PC-3 (cell line): ENCODE data around the gene COPS6. TPM values are rescaled to one million over a fixed set of nuclear protein-coding genes. Genes with fewer than 3 reads are reported as not detected.

Source experiments
- ATAC-seq: fragments of 200-7000 bp; cut with Tn5 transposase; 2 replicates; pipeline ENCODE4 v1.9.1; 2020; ENCODE audit warnings: mild to moderate bottlenecking, moderate library complexity
- BruUV-seq: library from RNA; stranded (reverse); fragments of 400-500 nt; replicated peaks from 2 replicates; lab custom pipeline; 2021; lab: Mats Ljungman, UMichigan
- CTCF ChIA-PET: fragments of 300-600 bp; sonication (Branson Sonifier 250); formaldehyde crosslinking; loops from one replicate; lab custom pipeline; 2022; ENCODE audit warnings: antibody characterized with exemption; lab: Charles Lee
- POLR2A ChIA-PET: fragments of 300-600 bp; sonication (Branson Sonifier 250); formaldehyde crosslinking; loops from one replicate; lab custom pipeline; 2022; ENCODE audit warnings: antibody characterized with exemption; ENCODE audit not compliant: unreplicated experiment; lab: Charles Lee
- DNase-seq: peaks from one replicate; pipeline ENCODE4 v3.0.0-alpha.2; 2015
- H2AFZ ChIP-seq: fragments of 300-600 bp; sonication (generic); 2 replicates; pipeline ENCODE4 v1.6.0; 2016; ENCODE audit warnings: antibody characterized with exemption, low read length
- H3F3A ChIP-seq: fragments of 300-600 bp; sonication (generic); one replicate; pipeline ENCODE4 v1.6.0; 2017; ENCODE audit warnings: antibody characterized with exemption, low read length, control low read depth, mild to moderate bottlenecking; ENCODE audit not compliant: unreplicated experiment
- H3K27ac ChIP-seq: fragments of 300-600 bp; sonication (generic); 2 replicates; pipeline ENCODE4 v1.5.1; 2016; ENCODE audit warnings: mild to moderate bottlenecking, low read length
- H3K27me3 ChIP-seq: fragments of 300-600 bp; sonication (generic); 2 replicates; pipeline ENCODE4 v1.6.1; 2016; ENCODE audit warnings: low read length, mixed read lengths
- H3K36me3 ChIP-seq: fragments of 300-600 bp; sonication (generic); 2 replicates; pipeline ENCODE4 v1.6.1; 2016; ENCODE audit warnings: low read depth, mixed run types, low read length, mixed read lengths
- H3K4me1 ChIP-seq: fragments of 300-600 bp; sonication (generic); 2 replicates; pipeline ENCODE4 v1.5.1; 2016; ENCODE audit warnings: low read length; ENCODE audit not compliant: insufficient read depth
- H3K4me2 ChIP-seq: fragments of 300-600 bp; sonication (generic); 2 replicates; pipeline ENCODE4 v1.6.0; 2016; ENCODE audit warnings: low read length
- H3K4me3 ChIP-seq: fragments of 300-600 bp; sonication (generic); 2 replicates; pipeline ENCODE4 v1.5.1; 2016; ENCODE audit warnings: mild to moderate bottlenecking, low read length, mixed read lengths
- H3K79me2 ChIP-seq: fragments of 300-600 bp; sonication (generic); 2 replicates; pipeline ENCODE4 v1.6.1; 2017; ENCODE audit warnings: low read length, mixed read lengths
- H3K9ac ChIP-seq: fragments of 300-600 bp; sonication (generic); 2 replicates; pipeline ENCODE4 v1.6.0; 2016; ENCODE audit warnings: mild to moderate bottlenecking, low read length
- H3K9me2 ChIP-seq: fragments of 300-600 bp; sonication (generic); replicated peaks from 2 replicates; pipeline ENCODE4 v1.6.1; 2016; ENCODE audit warnings: mixed run types, low read length, mixed read lengths
- H3K9me3 ChIP-seq: fragments of 300-600 bp; sonication (generic); 2 replicates; pipeline ENCODE4 v1.6.1; 2016; ENCODE audit warnings: low read length, mixed read lengths
- H4K20me1 ChIP-seq: fragments of 300-600 bp; sonication (generic); 2 replicates; pipeline ENCODE4 v1.6.1; 2016; ENCODE audit warnings: low read length, mixed read lengths
- CTCF ChIP-seq: fragments of 300-600 bp; sonication (generic); conservative IDR thresholded peaks from 2 replicates; pipeline ENCODE4 v1.5.1; 2017; ENCODE audit warnings: antibody characterized with exemption, low read depth, mild to moderate bottlenecking, low read length
- EZH2 ChIP-seq: fragments of 300-600 bp; sonication (generic); IDR thresholded peaks from one replicate; pipeline ENCODE4 v1.6.1; 2017; ENCODE audit warnings: antibody characterized with exemption, mild to moderate bottlenecking, low read length; ENCODE audit not compliant: unreplicated experiment
- EZH2phosphoT487 ChIP-seq: fragments of 300-600 bp; sonication (generic); IDR thresholded peaks from 2 replicates; pipeline ENCODE4 v1.6.1; 2018; ENCODE audit warnings: mild to moderate bottlenecking, antibody characterized with exemption, low read length, borderline replicate concordance
- intact Hi-C: fragments of 100-400 bp; cut with micrococcal nuclease; formaldehyde crosslinking; loops from 2 replicates; pipeline ENCODE4 v1.9.0; 2023
- total RNA-seq: library from RNA; depleted of rRNA; stranded (reverse); fragments of >200 nt; gene quantifications from 2 replicates; pipeline ENCODE4 v1.2.3, GENCODE V29; 2014

The COPS6 gene
- total RNA-seq, 1 experiment from 2014 or later = 110 TPM

DNA sequence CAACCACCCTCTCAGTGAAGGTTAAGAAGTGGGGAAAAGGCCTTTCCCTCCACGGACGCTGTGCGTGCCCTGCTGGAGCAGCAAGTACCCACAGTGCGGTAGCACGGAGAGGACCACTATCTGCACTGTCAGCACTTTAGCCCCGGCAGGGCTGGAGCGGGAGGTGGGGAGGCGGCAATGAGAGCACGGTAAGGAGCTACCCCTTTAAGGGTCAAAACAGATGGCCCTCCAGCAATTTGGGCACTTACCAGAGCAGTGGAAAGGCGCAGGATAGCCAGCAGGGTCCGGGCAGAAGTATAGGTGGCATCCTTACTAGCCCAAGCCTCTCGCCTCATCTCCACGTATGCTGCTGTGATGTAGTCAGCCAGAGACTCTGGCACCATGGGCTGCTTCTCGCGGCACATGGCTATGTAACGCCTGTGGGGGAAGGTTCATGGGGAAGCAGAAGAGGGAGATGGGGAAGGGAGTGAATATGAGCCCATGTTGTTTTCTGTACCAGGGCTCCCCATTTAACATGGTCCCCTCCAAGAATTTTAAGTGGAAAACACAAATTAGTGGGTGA lies 5.2 kb downstream of the COPS6 start:
- Histone ChIP-seq H3K4me2 (no peak overlapping the region), H2AFZ (no peak overlapping the region), H3K27ac (no peak overlapping the region), H3K27me3 (no peaks in the 10 kb centered on the region), H3K36me3 (peaks cover 73% of the 10 kb centered on the region), H4K20me1 (peaks cover 19% of the 10 kb centered on the region), H3K9ac (no peak overlapping the region), H3K9me2 (no peaks in the 10 kb centered on the region), H3K4me3 (no peak overlapping the region), H3K9me3 (no peaks in the 10 kb centered on the region), H3K79me2 (peaks cover 37% of the 10 kb centered on the region), H3K4me1 (peaks cover 8% of the 10 kb centered on the region; the same call in 1 of the 2 replicates), H3F3A (no peaks in the 10 kb centered on the region)
- intact Hi-C loops = no loop called here
- no TSS peak for BruUV-seq
- DNase-seq (no peak), ATAC-seq (no peak)
- ChIA-PET POLR2A (no interaction called here), CTCF (no interaction called here)
- TF ChIP-seq EZH2 (no peak), EZH2phosphoT487 (no peak), CTCF (no peak)

- Histone ChIP-seq H4K20me1 (peaks cover 31% of the 10 kb centered on the region), H3K27ac (no peak overlapping the region), H3K9me3 (no peaks in the 10 kb centered on the region), H3F3A (no peaks in the 10 kb centered on the region), H3K4me2 (no peak overlapping the region), H3K27me3 (no peaks in the 10 kb centered on the region), H3K4me3 (no peak overlapping the region), H3K4me1 (peaks cover 11% of the 10 kb centered on the region), H3K79me2 (peaks cover 39% of the 10 kb centered on the region), H2AFZ (no peak overlapping the region), H3K36me3 (peaks cover 83% of the 10 kb centered on the region), H3K9ac (no peak overlapping the region), H3K9me2 (no peaks in the 10 kb centered on the region)
- POLR2A ChIA-PET = interaction anchor here (0.6 to 1.1 kb wide), 2 partner anchors 18 to 45 kb away, joined by 3 to 7 read pairs; no protein-coding TSS in a partner anchor
- BruUV-seq = no TSS peak
- no peak for ATAC-seq
- CTCF ChIA-PET = no interaction called here
- TF ChIP-seq EZH2phosphoT487 = no peak
- no peak for TF ChIP-seq CTCF
- TF ChIP-seq EZH2 = no peak
- no peak for DNase-seq
- intact Hi-C loops = no loop called here
These were observed 6.5 kb downstream of the COPS6 start for GRCh38 chr7:100095289-100095688.

GRCh38 chr7:100095704-100096103 lies 6.9 kb downstream of the COPS6 start:
- intact Hi-C loops = no loop called here
- Histone ChIP-seq H3K4me2 (no peak overlapping the region), H3F3A (no peaks in the 10 kb centered on the region), H3K36me3 (peaks cover 79% of the 10 kb centered on the region), H3K27ac (no peak overlapping the region), H2AFZ (no peak overlapping the region), H3K4me1 (peaks cover 8% of the 10 kb centered on the region), H3K9ac (no peak overlapping the region), H4K20me1 (peaks cover 31% of the 10 kb centered on the region), H3K9me3 (no peaks in the 10 kb centered on the region), H3K79me2 (peaks cover 43% of the 10 kb centered on the region), H3K4me3 (no peak overlapping the region), H3K9me2 (no peaks in the 10 kb centered on the region), H3K27me3 (no peaks in the 10 kb centered on the region)
- ChIA-PET POLR2A (interaction anchor here (0.6 to 1.1 kb wide), 2 partner anchors 18 to 46 kb away, joined by 3 to 7 read pairs; no protein-coding TSS in a partner anchor), CTCF (no interaction called here)
- no TSS peak for BruUV-seq
- ATAC-seq (no peak), DNase-seq (no peak)
- TF ChIP-seq EZH2 = no peak
- no peak for TF ChIP-seq CTCF
- TF ChIP-seq EZH2phosphoT487 = no peak
